Medulla oblongata (tissue), 1 donor: ENCODE measurements around the gene TMEM18.
A peak's percentile ranks its signal among the peaks of the same experiment; 100 is the strongest.
"Not testable (repeated sequence)": the region's sequence is repeated elsewhere in the genome, so short reads cannot be mapped to it uniquely, and the experiment has no call there.

Experiments
- DNase-seq: peaks from one replicate; pipeline ENCODE4 v3.0.0-alpha.2; 2015; ENCODE audit errors: extremely low spot score

TMEM18 gene

GRCh38 chr2:677056-677958, at the start of gene TMEM18:
Gene TMEM18 (minus strand): TSS chr2:677406. CDS start chr2:677345, 61 bp downstream.
- DNase-seq: peak; percentile 98

- DNase-seq: no peak
Observed at GRCh38 chr2:726169-726568, 49.0 kb upstream of the TMEM18 start.

- no peak for DNase-seq
Observed at GRCh38 chr2:725468-725867, 48.3 kb upstream of the TMEM18 start.

GRCh38 chr2:723761-724160, 46.6 kb upstream of the TMEM18 start:
- DNase-seq: no peak

GRCh38 chr2:720842-721241, 43.6 kb upstream of the TMEM18 start:
- no peak for DNase-seq

GRCh38 chr2:719734-720133, 42.5 kb upstream of the TMEM18 start:
- no peak for DNase-seq

- no peak for DNase-seq
Observed at GRCh38 chr2:719191-719590, 42.0 kb upstream of the TMEM18 start.

GRCh38 chr2:717661-718060, 40.5 kb upstream of the TMEM18 start:
- DNase-seq: no peak

GRCh38 chr2:715854-716560, 38.8 kb upstream of the TMEM18 start:
- no peak for DNase-seq

GRCh38 chr2:715038-715437, 37.8 kb upstream of the TMEM18 start:
- no peak for DNase-seq

- DNase-seq: peak; percentile 75
Observed at GRCh38 chr2:714005-714741, 37.0 kb upstream of the TMEM18 start.

GRCh38 chr2:710867-711665, 33.9 kb upstream of the TMEM18 start:
- no peak for DNase-seq

- DNase-seq: no peak
Observed at GRCh38 chr2:709138-709765, 32.0 kb upstream of the TMEM18 start.

GRCh38 chr2:708667-709066, 31.5 kb upstream of the TMEM18 start:
- no peak for DNase-seq

- DNase-seq: no peak
Observed at GRCh38 chr2:705971-706511, 28.8 kb upstream of the TMEM18 start.

GRCh38 chr2:702765-703164, 25.6 kb upstream of the TMEM18 start:
- DNase-seq: not testable (repeated sequence)

- no peak for DNase-seq
Observed at GRCh38 chr2:696999-697627, 19.9 kb upstream of the TMEM18 start.

GRCh38 chr2:696463-696862, 19.3 kb upstream of the TMEM18 start:
- peak; percentile 67 for DNase-seq

GRCh38 chr2:694906-695510, 17.8 kb upstream of the TMEM18 start:
- DNase-seq: peak; percentile 52

GRCh38 chr2:694174-694573, 17.0 kb upstream of the TMEM18 start:
- no peak for DNase-seq
